Left lung (tissue), 10 donors: ENCODE measurements around the gene KCNA5. TPM values are rescaled to one million over a fixed set of nuclear protein-coding genes. Genes with fewer than 3 reads are reported as not detected.

ENCODE experiments used
- ATAC-seq: fragments of 200-7000 bp; cut with Tn5 transposase; one replicate; pipeline ENCODE4 v1.9.1; 2020; ENCODE audit warnings: moderate library complexity
- DNase-seq, 4 donors: peaks; one replicate each; pipeline ENCODE4 v3.0.0-alpha.2; 2013 to 2020
- H3K27ac ChIP-seq, 2 donors: fragments of 200-600 bp; sonication (generic) in 1 of 2; one replicate each; pipeline versions ENCODE4 v1.5.0 to v1.8.0; 2020 to 2021
- H3K27me3 ChIP-seq, 2 donors: fragments of 200-600 bp; sonication (generic) in 1 of 2; one replicate each; pipeline versions ENCODE4 v1.5.0 to v1.8.0; 2020 to 2021
- H3K36me3 ChIP-seq, 2 donors: fragments of 200-600 bp; sonication (generic) in 1 of 2; one replicate each; pipeline versions ENCODE4 v1.5.0 to v1.8.0; 2020 to 2021
- H3K4me1 ChIP-seq, 2 donors: fragments of 200-600 bp; one replicate each; pipeline ENCODE4 v1.8.0; 2021
- H3K4me3 ChIP-seq, 2 donors: fragments of 200-600 bp; sonication (generic) in 1 of 2; one replicate each; pipeline versions ENCODE4 v1.5.0 to v1.8.0; 2020 to 2021; ENCODE audit warnings: mild to moderate bottlenecking in 1 of 2
- H3K9me3 ChIP-seq, 2 donors: fragments of 200-600 bp; sonication (generic) in 1 of 2; one replicate each; pipeline versions ENCODE4 v1.5.0 to v1.8.0; 2020 to 2021
- CTCF ChIP-seq, 2 donors: fragments of 200-600 bp; sonication (generic) in 1 of 2; IDR thresholded peaks; one replicate each; pipeline versions ENCODE4 v1.5.0 to v1.8.0; 2021; ENCODE audit warnings: antibody characterized with exemption in 2 of 2
- intact Hi-C, 2 donors: fragments of 100-400 bp; cut with DNase I; formaldehyde crosslinking; loops; one replicate each; pipeline versions ENCODE4 v1.11.2 to v1.14.2; 2022
- polyA plus RNA-seq, 6 donors: library from polyadenylated mRNA; unstranded; fragments of 120-200 nt; gene quantifications; one replicate each; pipeline ENCODE4 v1.2.1, GENCODE V29; 2013; ENCODE audit not compliant: insufficient read length in 6 of 6
- total RNA-seq, 2 donors: library from RNA; stranded (reverse); fragmentation: NEBNext Ultra II Directional; extraction: Animal tissue kit (Norgen Biotek cat#: 25700); gene quantifications; one replicate each; pipeline ENCODE4 v1.2.1, GENCODE V29; 2021
- donor health status: DM: no; HTN: yes; CAD: no.
- donor health status: DM: no; HTN: no; CAD: no.

The KCNA5 gene
- total and polyA plus RNA-seq, 8 donors: 0.50 to 1.8 (median 1.1) TPM

GRCh38 chr12:5017638-5018348 is 25.9 kb upstream of the KCNA5 start:
- ATAC-seq: no peak
- no peak for DNase-seq

GRCh38 chr12:5018677-5019076 is 25.0 kb upstream of the KCNA5 start:
- ATAC-seq: no peak
- Histone ChIP-seq H3K36me3 (no peaks in the 10 kb centered on the region), H3K4me1 (no peaks in the 10 kb centered on the region), H3K9me3 (no peaks in the 10 kb centered on the region), H3K4me3 (no peak overlapping the region), H3K27me3 (peaks cover 0 to 17% of the 10 kb centered on the region in 2 donors), H3K27ac (no peak overlapping the region)
- TF ChIP-seq CTCF (IDR thresholded peaks at IDR 0.05): no peak
- intact Hi-C loops: no loop called here
- no peak for DNase-seq

More at GRCh38 chr12:5017638-5018348, 25.9 kb upstream of the KCNA5 start:
- Histone ChIP-seq H3K27me3 (peaks cover 0 to 14% of the 10 kb centered on the region in 2 donors), H3K27ac (no peak overlapping the region), H3K36me3 (no peaks in the 10 kb centered on the region), H3K4me3 (no peak overlapping the region), H3K4me1 (no peaks in the 10 kb centered on the region), H3K9me3 (no peaks in the 10 kb centered on the region)
- intact Hi-C loops: no loop called here
- TF ChIP-seq CTCF (IDR thresholded peaks at IDR 0.05): no peak

- DNase-seq: no peak
- Histone ChIP-seq H3K9me3 (no peaks in the 10 kb centered on the region), H3K4me1 (no peaks in the 10 kb centered on the region), H3K27me3 (peaks cover 0 to 22% of the 10 kb centered on the region in 2 donors), H3K36me3 (no peaks in the 10 kb centered on the region), H3K27ac (no peak overlapping the region), H3K4me3 (no peak overlapping the region)
- intact Hi-C loops: loop anchor here in 1 of 2 donors (5.0 kb wide), 1 partner anchor 60 kb away; no protein-coding TSS in a partner anchor
- no peak for ATAC-seq
- no peak for TF ChIP-seq CTCF (IDR thresholded peaks at IDR 0.05)
These were observed 21.7 kb upstream of the KCNA5 start for GRCh38 chr12:5022025-5022424.

- intact Hi-C loops: loop anchor here in 1 of 2 donors (5.0 kb wide), 1 partner anchor 60 kb away; no protein-coding TSS in a partner anchor
- no peak overlapping the region for H3K27ac ChIP-seq
- H3K9me3 ChIP-seq: no peaks in the 10 kb centered on the region
- DNase-seq (peak in 3 of 4 donors; percentile 32 to 82 (median 67)), ATAC-seq (peak; percentile 89)
- no peaks in the 10 kb centered on the region for H3K36me3 ChIP-seq
- H3K4me1 ChIP-seq: no peaks in the 10 kb centered on the region
- peak; percentile 84 to 90 for TF ChIP-seq CTCF (IDR thresholded peaks at IDR 0.05)
- H3K27me3 ChIP-seq: peaks cover 0 to 27% of the 10 kb centered on the region in 2 donors
- no peak overlapping the region for H3K4me3 ChIP-seq
These were observed 21.1 kb upstream of the KCNA5 start for GRCh38 chr12:5022465-5023061.

GRCh38 chr12:5023842-5024241 is 19.8 kb upstream of the KCNA5 start:
- H3K4me1 ChIP-seq: no peaks in the 10 kb centered on the region
- H3K4me3 ChIP-seq: no peak overlapping the region
- TF ChIP-seq CTCF (IDR thresholded peaks at IDR 0.05): no peak
- intact Hi-C loops: loop anchor here in 1 of 2 donors (5.0 kb wide), 1 partner anchor 58 kb away; no protein-coding TSS in a partner anchor
- H3K36me3 ChIP-seq: no peaks in the 10 kb centered on the region
- ATAC-seq (no peak), DNase-seq (no peak)
- peaks cover 0 to 30% of the 10 kb centered on the region in 2 donors for H3K27me3 ChIP-seq
- no peaks in the 10 kb centered on the region for H3K9me3 ChIP-seq
- no peak overlapping the region for H3K27ac ChIP-seq
